Iris pigment epithelial cell (primary cell): Measurements from ENCODE around the gene SPTLC1.
"Not testable (repeated sequence)": the region's sequence is repeated elsewhere in the genome, so short reads cannot be mapped to it uniquely, and the experiment has no call there.

Source experiments
- DNase-seq: peaks from one replicate; pipeline ENCODE4 v3.0.0-alpha.2; 2011; ENCODE audit warnings: low read depth

The SPTLC1 gene

DNA sequence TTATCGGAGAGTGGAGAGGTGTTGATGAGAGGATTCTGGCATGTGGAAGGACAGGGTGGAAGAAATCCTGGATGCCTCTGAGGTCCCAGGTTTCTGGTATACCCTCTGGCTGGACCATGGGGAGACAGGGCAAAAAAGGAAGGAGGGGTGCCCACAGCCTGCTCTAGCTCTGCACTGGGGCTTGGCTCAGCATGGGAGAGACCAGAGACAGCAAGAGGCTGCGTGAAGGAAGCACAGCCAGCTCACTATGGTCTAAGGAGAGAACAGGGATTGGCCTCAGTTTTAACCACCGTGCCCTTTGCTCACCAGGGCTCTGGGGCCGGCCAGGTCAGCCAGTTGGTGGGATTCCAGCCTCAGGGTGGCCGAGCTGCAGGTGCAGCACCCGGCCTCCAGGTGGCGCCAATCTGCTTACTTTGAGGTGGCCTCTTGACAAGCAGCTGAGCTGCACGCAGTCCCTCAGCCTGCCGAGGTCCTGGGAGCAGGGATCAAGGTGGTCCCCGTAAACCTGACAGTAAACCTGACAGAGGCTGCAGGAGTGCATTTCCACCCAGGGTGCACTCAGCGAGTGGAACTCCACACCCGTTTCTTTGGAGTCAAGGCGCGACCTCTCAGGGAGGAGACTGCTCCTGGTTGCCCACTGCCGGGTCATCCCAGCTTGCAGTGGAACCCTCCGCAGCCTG lies 25.0 kb upstream of the SPTLC1 start:
- DNase-seq: peak; percentile 66

- DNase-seq: peak; percentile 67
Observed at GRCh38 chr9:92138960-92139540, 23.8 kb upstream of the SPTLC1 start.

GRCh38 chr9:92138157-92138959 lies 23.1 kb upstream of the SPTLC1 start:
- peak; percentile 44 for DNase-seq

GRCh38 chr9:92136184-92136858 lies 21.1 kb upstream of the SPTLC1 start:
- no peak for DNase-seq

DNA sequence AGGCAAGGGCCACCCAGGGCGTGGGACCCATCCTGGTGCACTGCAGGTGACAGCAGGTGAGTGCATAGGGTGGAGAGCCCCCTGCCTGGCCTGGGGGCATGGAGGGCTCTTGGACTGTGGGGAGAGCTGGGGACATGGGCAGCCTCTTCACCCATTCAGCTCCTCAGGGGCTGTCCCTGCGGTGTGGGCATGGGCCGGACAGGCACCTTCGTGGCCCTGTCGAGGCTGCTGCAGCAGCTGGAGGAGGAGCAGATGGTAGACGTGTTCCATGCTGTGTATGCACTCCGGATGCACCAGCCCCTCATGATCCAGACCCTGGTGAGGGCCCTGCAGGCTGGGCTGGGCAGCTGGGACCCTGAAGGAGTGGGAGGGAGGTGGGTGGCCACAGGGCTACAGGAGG lies 20.4 kb upstream of the SPTLC1 start:
- DNase-seq: no peak

- DNase-seq: peak; percentile 70
Observed at GRCh38 chr9:92133949-92134604, 18.9 kb upstream of the SPTLC1 start.

- not testable (repeated sequence) for DNase-seq
Observed at GRCh38 chr9:92132913-92133312, 17.7 kb upstream of the SPTLC1 start.

- no peak for DNase-seq
Observed at GRCh38 chr9:92132501-92132900, 17.3 kb upstream of the SPTLC1 start.

- DNase-seq: no peak
Observed at GRCh38 chr9:92122800-92123199, 7.6 kb upstream of the SPTLC1 start.

DNA sequence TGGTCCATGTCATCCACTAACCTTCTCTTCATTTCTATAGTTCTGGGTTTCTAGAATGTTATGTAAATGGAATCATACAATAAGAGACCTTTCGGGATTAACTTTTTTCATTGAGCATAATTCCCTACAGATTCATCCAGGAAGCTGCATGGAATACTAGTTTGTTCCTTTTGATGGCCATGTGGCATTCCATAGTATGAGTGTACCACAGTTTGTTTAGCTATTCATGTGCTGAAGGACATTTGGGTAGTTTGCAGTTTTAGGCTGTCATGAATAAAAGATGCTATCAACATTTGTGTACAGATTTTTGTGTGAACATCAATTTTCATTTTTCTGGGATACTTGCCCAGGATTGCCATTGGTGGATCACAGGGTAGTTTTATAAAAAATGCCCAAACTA lies 6.8 kb upstream of the SPTLC1 start:
- DNase-seq: no peak

- no peak for DNase-seq
Observed at GRCh38 chr9:92121265-92121664, 6.1 kb upstream of the SPTLC1 start.

GRCh38 chr9:92120138-92120537 lies 4.9 kb upstream of the SPTLC1 start:
- no peak for DNase-seq

- no peak for DNase-seq
Observed at GRCh38 chr9:92119586-92119985, 4.4 kb upstream of the SPTLC1 start.

DNA sequence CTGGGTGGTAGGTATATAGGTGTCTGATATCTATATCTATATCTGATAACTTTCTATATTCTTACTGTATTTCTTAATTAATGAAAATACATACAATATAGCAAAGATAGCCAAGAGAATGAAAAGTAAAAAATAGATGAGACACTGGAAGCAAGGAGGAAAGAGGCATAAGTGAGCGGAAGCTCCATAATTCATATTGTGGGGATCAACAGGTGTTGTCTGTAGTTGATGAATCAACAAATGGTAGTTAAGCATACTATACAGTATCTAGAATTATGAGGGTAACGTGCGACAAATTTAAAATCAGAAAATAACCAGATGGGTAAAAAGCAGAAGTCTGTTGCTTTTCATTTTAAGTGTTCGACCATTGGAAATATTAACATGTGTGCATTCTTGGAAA lies 7.1 kb downstream of the SPTLC1 start:
- DNase-seq: no peak

GRCh38 chr9:92105446-92106225 lies 9.6 kb downstream of the SPTLC1 start:
- DNase-seq: not testable (repeated sequence)

GRCh38 chr9:92103601-92104000 lies 11.6 kb downstream of the SPTLC1 start:
- not testable (repeated sequence) for DNase-seq

GRCh38 chr9:92100237-92100911 lies 14.8 kb downstream of the SPTLC1 start:
- peak; percentile 90 for DNase-seq

DNA sequence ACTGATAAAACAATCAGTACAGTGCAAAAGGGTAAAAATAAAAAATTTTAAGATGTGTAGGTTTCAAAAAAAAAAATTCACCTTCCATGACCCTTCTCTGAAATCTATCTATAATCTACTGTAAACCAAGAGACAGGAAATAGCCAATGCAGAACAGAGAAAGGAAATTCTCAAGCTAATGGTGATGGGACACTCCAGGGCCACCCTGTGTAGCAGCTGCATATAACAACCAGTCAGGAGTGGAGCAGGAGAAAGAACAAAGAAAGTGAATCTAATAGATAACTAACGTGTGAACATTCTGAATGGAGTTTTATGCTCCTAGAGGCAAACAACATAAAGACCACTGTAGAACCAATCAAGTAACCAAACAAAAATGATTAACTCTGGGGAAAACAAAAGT lies 16.6 kb downstream of the SPTLC1 start:
- no peak for DNase-seq

DNA sequence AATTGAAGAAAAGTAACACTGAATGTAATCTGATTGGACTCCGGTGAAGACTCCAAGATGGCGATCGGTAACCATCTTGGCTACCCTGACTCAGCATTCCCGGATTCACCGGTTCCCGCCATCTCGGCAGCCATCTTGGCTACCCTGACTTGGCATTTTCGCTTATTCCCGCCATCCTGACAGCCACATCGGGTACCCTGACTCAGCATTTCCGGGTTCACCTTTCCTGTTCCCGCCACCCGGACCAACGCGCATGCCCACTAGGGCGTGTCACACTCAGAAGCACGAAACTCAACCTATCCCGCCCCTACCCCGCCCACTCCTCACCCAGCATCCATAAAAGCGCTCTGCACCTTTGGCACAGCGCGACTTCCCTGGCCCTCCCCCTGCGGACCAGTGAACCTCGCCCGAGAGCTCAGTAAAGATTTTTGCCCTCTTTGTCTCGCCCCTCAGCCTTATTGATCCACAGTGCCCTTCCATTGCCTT lies 17.2 kb downstream of the SPTLC1 start:
- DNase-seq: peak; percentile 90

DNA sequence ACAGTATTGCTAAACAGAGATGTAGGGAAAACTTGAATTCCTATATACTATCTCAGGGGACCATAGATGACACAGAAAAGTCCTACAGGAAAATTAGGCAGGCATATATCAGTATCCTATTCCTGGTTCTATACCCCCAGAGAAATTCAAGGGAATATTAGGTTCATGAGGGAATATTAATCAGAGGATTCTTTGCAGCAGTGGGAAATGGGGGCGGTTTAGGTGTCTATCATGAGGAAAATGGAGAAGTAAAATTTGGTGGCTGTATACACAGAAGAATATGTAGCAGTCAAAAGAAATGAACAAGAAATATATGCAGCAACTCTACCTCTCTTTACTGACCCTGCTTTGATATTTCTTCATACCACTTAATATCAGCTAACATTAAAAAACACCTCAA lies 20.0 kb downstream of the SPTLC1 start:
- no peak for DNase-seq

DNA sequence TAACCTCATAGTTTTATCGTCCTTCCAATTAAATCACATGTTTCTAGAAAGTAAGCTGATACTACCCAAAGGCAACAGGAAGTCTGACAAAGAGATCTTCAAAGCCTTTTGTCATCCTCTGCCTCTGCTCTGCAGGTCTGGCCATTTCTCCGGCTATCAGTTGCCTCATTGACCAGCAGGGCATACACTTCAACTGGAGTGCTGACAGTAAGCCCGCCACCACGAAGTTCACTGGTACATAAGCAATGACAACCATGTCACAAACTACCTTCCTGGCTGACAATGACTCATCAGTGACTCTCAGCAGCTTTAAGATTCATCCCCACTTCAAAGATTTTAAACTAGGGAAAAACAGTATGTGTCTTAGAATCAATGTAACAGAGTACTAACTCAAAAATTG lies 20.6 kb downstream of the SPTLC1 start:
- DNase-seq: peak; percentile 53
